Fibroblast of lung (primary cell): ENCODE measurements around the gene MYO7A. TPM values are rescaled to one million over a fixed set of nuclear protein-coding genes. Genes with fewer than 3 reads are reported as not detected.

Source experiments
- DNase-seq, 2 donors: peaks; one replicate each; pipeline versions ENCODE4 v3.0.0 to v3.0.0-alpha.2; 2010; ENCODE audit warnings: low read depth in 2 of 2
- H2AFZ ChIP-seq: 2 replicates; pipeline ENCODE4 v1.5.1; 2012; ENCODE audit warnings: low read length, control low read depth, inconsistent platforms
- H3K27ac ChIP-seq: 2 replicates; pipeline ENCODE4 v1.5.1; 2011; ENCODE audit warnings: low read length, control low read depth; ENCODE audit not compliant: insufficient read depth
- H3K27me3 ChIP-seq: 2 replicates; pipeline ENCODE4 v1.5.1; 2011; ENCODE audit warnings: mild to moderate bottlenecking, low read length; ENCODE audit not compliant: control insufficient read depth, insufficient read depth
- H3K36me3 ChIP-seq: 2 replicates; pipeline ENCODE4 v1.5.1; 2011; ENCODE audit warnings: low read length; ENCODE audit not compliant: control insufficient read depth, insufficient read depth
- H3K4me1 ChIP-seq: 2 replicates; pipeline ENCODE4 v1.5.1; 2011; ENCODE audit warnings: low read length; ENCODE audit not compliant: control insufficient read depth, insufficient read depth; ENCODE audit errors: extremely low read depth
- H3K4me2 ChIP-seq: 2 replicates; pipeline ENCODE4 v1.5.1; 2011; ENCODE audit warnings: low read length, control low read depth; ENCODE audit not compliant: insufficient read depth; ENCODE audit errors: extremely low read depth
- H3K4me3 ChIP-seq, 4 experiments: fragments of 200-600 bp in 1 of 4; sonication (generic) in 1 of 4; replicated peaks in 1 of 4; 2 replicates each; pipeline ENCODE4 v1.5.1; 2011 to 2016; ENCODE audit warnings: low read length in 4 of 4, low read depth in 3 of 4, mild to moderate bottlenecking in 3 of 4, control low read depth in 2 of 4, inconsistent platforms in 1 of 4, mixed read lengths in 1 of 4; ENCODE audit not compliant: insufficient read depth in 1 of 4; ENCODE audit errors: control extremely low read depth in 1 of 4
- H3K79me2 ChIP-seq: 2 replicates; pipeline ENCODE4 v1.5.1; 2012; ENCODE audit warnings: mild to moderate bottlenecking, low read length, inconsistent platforms; ENCODE audit not compliant: control insufficient read depth, insufficient read depth
- H3K9ac ChIP-seq: 2 replicates; pipeline ENCODE4 v1.5.1; 2011; ENCODE audit warnings: mild to moderate bottlenecking, low read length, control low read depth; ENCODE audit not compliant: insufficient read depth
- H3K9me3 ChIP-seq: 2 replicates; pipeline ENCODE4 v1.5.1; 2012; ENCODE audit warnings: low read depth, low read length; ENCODE audit not compliant: control insufficient read depth, insufficient read depth
- H4K20me1 ChIP-seq: 2 replicates; pipeline ENCODE4 v1.5.1; 2011; ENCODE audit warnings: low read length; ENCODE audit not compliant: control insufficient read depth, insufficient read depth; ENCODE audit errors: extremely low read depth
- CTCF ChIP-seq, 2 donors: IDR thresholded peaks in 1 of 2; conservative IDR thresholded peaks in 1 of 2; 1 replicate in 1 of 2; 2 replicates in 1 of 2; pipeline ENCODE4 v1.5.1; 2011 to 2012; ENCODE audit warnings: low read length in 2 of 2, control low read depth in 1 of 2, inconsistent platforms in 1 of 2, low read depth in 1 of 2, mild to moderate bottlenecking in 1 of 2
- EZH2 ChIP-seq: IDR thresholded peaks from 2 replicates; pipeline ENCODE4 v1.5.1; 2012; ENCODE audit warnings: low read length, control low read depth, mild to moderate bottlenecking; ENCODE audit errors: missing control alignments
- polyA plus RNA-seq, 2 donors: library from polyadenylated mRNA; depleted of rRNA in 1 of 2; stranded (reverse) in 1 of 2; unstranded in 1 of 2; fragments of >200 nt; gene quantifications; 2 replicates each; pipeline ENCODE4 v1.2.1, GENCODE V29; 2011 to 2012; ENCODE audit warnings: missing spikeins in 1 of 2
- total RNA-seq: library from RNA; depleted of rRNA; stranded (reverse); fragments of >200 nt; gene quantifications from 2 replicates; pipeline ENCODE4 v1.2.1, GENCODE V29; 2014

Gene MYO7A
- total and polyA plus RNA-seq, 2 donors (not counting 1 experiment from before 2014, with no cell fraction given): 0.01 to 0.33 TPM

- DNase-seq: no peak
- TF ChIP-seq CTCF (conservative IDR thresholded peaks at IDR 0.05 in 1 of 2, IDR thresholded peaks at IDR 0.05 in 1 of 2; ENCODE audit: low read depth in 1 of 2, low read length in 2 of 2): no peak
- no peak for TF ChIP-seq EZH2
- H3K4me3 ChIP-seq: no peak overlapping the region
- no peaks in the 10 kb centered on the region for H3K36me3 ChIP-seq
- H4K20me1 ChIP-seq: no peaks in the 10 kb centered on the region
- H2AFZ ChIP-seq: no peak overlapping the region
- no peaks in the 10 kb centered on the region for H3K4me1 ChIP-seq
- H3K4me2 ChIP-seq: no peak overlapping the region
- no peaks in the 10 kb centered on the region for H3K79me2 ChIP-seq
- no peaks in the 10 kb centered on the region for H3K9me3 ChIP-seq
- H3K27me3 ChIP-seq: no peaks in the 10 kb centered on the region
- H3K27ac ChIP-seq: no peak overlapping the region
- no peak overlapping the region for H3K9ac ChIP-seq
These were observed 105.0 kb downstream of the MYO7A start for GRCh38 chr11:77233011-77233410.

- Histone ChIP-seq H3K9ac (no peak overlapping the region), H3K36me3 (no peaks in the 10 kb centered on the region), H3K9me3 (no peaks in the 10 kb centered on the region), H3K4me2 (no peak overlapping the region), H3K4me3 (no peak overlapping the region), H3K79me2 (no peaks in the 10 kb centered on the region), H2AFZ (no peak overlapping the region), H3K27ac (no peak overlapping the region), H3K4me1 (no peaks in the 10 kb centered on the region), H4K20me1 (no peaks in the 10 kb centered on the region), H3K27me3 (no peaks in the 10 kb centered on the region)
- DNase-seq: peak in 1 of 2 donors; percentile 13
- TF ChIP-seq CTCF (conservative IDR thresholded peaks at IDR 0.05 in 1 of 2, IDR thresholded peaks at IDR 0.05 in 1 of 2; ENCODE audit: low read depth in 1 of 2, low read length in 2 of 2) (no peak), EZH2 (no peak)
These were observed 108.9 kb downstream of the MYO7A start for GRCh38 chr11:77236901-77237300.

GRCh38 chr11:77244277-77245027 is 116.4 kb downstream of the MYO7A start:
- peak overlapping the region; percentile 77 for H3K27ac ChIP-seq
- no peaks in the 10 kb centered on the region for H3K79me2 ChIP-seq
- no peaks in the 10 kb centered on the region for H3K36me3 ChIP-seq
- no peaks in the 10 kb centered on the region for H3K27me3 ChIP-seq
- H3K4me2 ChIP-seq: no peak overlapping the region
- H3K9ac ChIP-seq: no peak overlapping the region
- no peaks in the 10 kb centered on the region for H3K9me3 ChIP-seq
- H3K4me1 ChIP-seq: peaks cover 8% of the 10 kb centered on the region
- DNase-seq: peak; percentile 81 to 88
- TF ChIP-seq CTCF (conservative IDR thresholded peaks at IDR 0.05 in 1 of 2, IDR thresholded peaks at IDR 0.05 in 1 of 2; ENCODE audit: low read depth in 1 of 2, low read length in 2 of 2) (no peak), EZH2 (no peak)
- peak overlapping the region; percentile 42 for H2AFZ ChIP-seq
- H3K4me3 ChIP-seq: no peak overlapping the region
- H4K20me1 ChIP-seq: no peaks in the 10 kb centered on the region
